Measurements from ENCODE around the gene ARL8B. TPM values are rescaled to one million over a fixed set of nuclear protein-coding genes. Genes with fewer than 3 reads are reported as not detected.

Gene ARL8B
- total and polyA plus RNA-seq, 2 of the 8 experiments (the other 6 are each of a cell fraction or from before 2014, with no cell fraction given), result 14.5 to 27.8 TPM

- TF ChIP-seq RNF2 (IDR thresholded peaks at IDR 0.05; ENCODE audit: borderline replicate concordance, low read depth, low read length, missing control alignments, poor library complexity, severe bottlenecking) (no peak), KDM4A (IDR thresholded peaks at IDR 0.05; ENCODE audit: low read depth, low read length, severe bottlenecking) (no peak), HDAC6 (IDR thresholded peaks at IDR 0.05; ENCODE audit: low read depth, low read length) (no peak), TBP (IDR thresholded peaks at IDR 0.05; ENCODE audit: low read depth, low read length) (no peak), SP4 (IDR thresholded peaks at IDR 0.05; ENCODE audit: low read length) (no peak), TCF12 (IDR thresholded peaks at IDR 0.05; ENCODE audit: low read depth, low read length) (no peak), CEBPB (IDR thresholded peaks at IDR 0.05; ENCODE audit: low read depth, low read length) (no peak), CHD2 (IDR thresholded peaks at IDR 0.05; ENCODE audit: low read length) (no peak), JUND (IDR thresholded peaks at IDR 0.05; ENCODE audit: low read length) (no peak)
- Histone ChIP-seq H3K27ac (ENCODE audit: low read depth, low read length) (no peak overlapping the region), H2BK5ac (ENCODE audit: low read depth, low read length) (no peak overlapping the region), H4K20me1 (replicated peaks in 1 of 2; ENCODE audit: control insufficient read depth in 1 of 2, insufficient read depth in 2 of 2, low read length in 2 of 2) (peaks cover 0 to 7% of the 10 kb centered on the region in 2 experiments), H3K36me3 (ENCODE audit: control insufficient read depth in 2 of 4, insufficient read depth in 4 of 4, low read length in 3 of 4) (no peaks in the 10 kb centered on the region), H2BK15ac (ENCODE audit: low read length) (no peak overlapping the region), H3K9me3 (ENCODE audit: insufficient read depth in 2 of 2, low read depth in 1 of 2, low read length in 1 of 2) (no peaks in the 10 kb centered on the region), H3K4me2 (ENCODE audit: insufficient read depth in 1 of 2, low read depth in 2 of 2, low read length in 2 of 2) (no peak overlapping the region), H3K23me2 (ENCODE audit: low read depth, low read length) (no peaks in the 10 kb centered on the region), H2AFZ (ENCODE audit: low read length) (no peak overlapping the region), H2BK12ac (ENCODE audit: low read depth, low read length) (no peak overlapping the region), H2BK20ac (ENCODE audit: low read length) (no peak overlapping the region), H3K27me3 (replicated peaks in 1 of 4; ENCODE audit: control insufficient read depth in 3 of 4, extremely low read depth in 1 of 4, insufficient read depth in 3 of 4, low read length in 3 of 4) (no peaks in the 10 kb centered on the region), H2BK120ac (replicated peaks; ENCODE audit: low read depth, low read length) (no peak overlapping the region), H3K4ac (replicated peaks; ENCODE audit: insufficient read length, low read depth, low read length) (no peak overlapping the region), H3K14ac (ENCODE audit: insufficient read length) (no peak overlapping the region), H3K4me1 (replicated peaks in 1 of 4; ENCODE audit: control insufficient read depth in 3 of 4, insufficient read depth in 4 of 4, low read length in 3 of 4) (peaks cover 4 to 11% (median 7%) of the 10 kb centered on the region in 4 experiments; a peak in 5 of 7 replicates), H3K79me2 (ENCODE audit: control insufficient read depth in 1 of 2, insufficient read depth in 2 of 2, low read length in 2 of 2) (peaks cover 6 to 96% of the 10 kb centered on the region in 2 experiments), H3K56ac (replicated peaks; ENCODE audit: insufficient read length, low read depth, low read length) (no peak overlapping the region), H3K23ac (ENCODE audit: insufficient read length) (no peak overlapping the region), H3K4me3 (ENCODE audit: extremely low read depth in 1 of 4, insufficient read depth in 2 of 4, low read depth in 3 of 4, low read length in 4 of 4) (no peak overlapping the region), H3K79me1 (ENCODE audit: low read depth, low read length) (no peaks in the 10 kb centered on the region), H4K5ac (ENCODE audit: insufficient read length, low read depth, low read length) (no peak overlapping the region), H4K91ac (replicated peaks; ENCODE audit: insufficient read length, low read length) (no peak overlapping the region), H4K8ac (ENCODE audit: extremely low read depth, insufficient read depth, low read length) (no peak overlapping the region), H3K18ac (ENCODE audit: extremely low read depth, low read length) (no peak overlapping the region), H3K9ac (replicated peaks in 1 of 4; ENCODE audit: extremely low read depth in 1 of 4, low read depth in 3 of 4, low read length in 3 of 4) (no peak overlapping the region), H2AK5ac (ENCODE audit: low read depth, low read length) (no peak overlapping the region)
- WGBS, 2 experiments (ENCODE audit: extremely low coverage in 1 of 2, insufficient coverage in 1 of 2, insufficient read length in 1 of 2, insufficient replicate concordance in 2 of 2, low coverage in 1 of 2, low lambda C conversion rate in 2 of 2, missing lambda C conversion rate in 1 of 2), result 86% methylated on average over 3 of the region's 3 CpGs; no CpG with 5 or more reads in 1 of the 2 experiments
- ChIA-PET CTCF (ENCODE audit: partially characterized antibody) (interaction anchor here (1.0 to 1.5 kb wide), 3 partner anchors 23 to 37 kb away, joined by 3 read pairs; no protein-coding TSS in a partner anchor), POLR2A (ENCODE audit: partially characterized antibody) (interaction anchor here (0.7 kb wide), 1 partner anchor 34 kb away, joined by 3 read pairs; no protein-coding TSS in a partner anchor)
- no peak for DNase-seq (ENCODE audit: low read depth in 1 of 2, low spot score in 2 of 2)
- no peak for FAIRE-seq
These were observed 38.2 kb downstream of the ARL8B start for GRCh38 chr3:5160321-5160720.

All from H1 (cell line).